Activated CD8-positive, alpha-beta T cell treated with anti-CD3 and anti-CD28 coated beads for 36 hours (primary cell): ENCODE measurements around the gene RAP1GDS1. TPM values are rescaled to one million over a fixed set of nuclear protein-coding genes. Genes with fewer than 3 reads are reported as not detected.

ENCODE experiments used
- ATAC-seq: fragments of 200-7000 bp; cut with Tn5 transposase; one replicate; pipeline ENCODE4 v1.10.0; 2021; ENCODE audit warnings: mild to moderate bottlenecking, moderate library complexity
- CTCF ChIA-PET: fragments of 350-600 bp; sonication (Branson Sonifier 250); formaldehyde crosslinking; loops from one replicate; lab custom pipeline; 2021; ENCODE audit warnings: antibody characterized with exemption; lab: Charles Lee
- POLR2A ChIA-PET: fragments of 350-600 bp; sonication (Branson Sonifier 250); formaldehyde crosslinking; loops from one replicate; lab custom pipeline; 2021; ENCODE audit warnings: antibody characterized with exemption; lab: Charles Lee
- DNase-seq: peaks from one replicate; pipeline ENCODE4 v3.0.0-alpha.2; 2020
- H3K27ac Mint-ChIP-seq: one replicate; pipeline ENCODE4 v1.8.0; 2021; ENCODE audit warnings: mild to moderate bottlenecking, mixed read lengths
- H3K27me3 Mint-ChIP-seq: one replicate; pipeline ENCODE4 v1.8.0; 2021; ENCODE audit warnings: mixed read lengths
- H3K36me3 Mint-ChIP-seq: one replicate; pipeline ENCODE4 v1.8.0; 2021; ENCODE audit warnings: low read depth, mixed read lengths
- H3K4me1 Mint-ChIP-seq: one replicate; pipeline ENCODE4 v1.8.0; 2021; ENCODE audit warnings: low read depth, mixed read lengths
- H3K4me3 Mint-ChIP-seq: one replicate; pipeline ENCODE4 v1.8.0; 2021; ENCODE audit warnings: mild to moderate bottlenecking, moderate library complexity, mixed read lengths
- H3K9me3 Mint-ChIP-seq: one replicate; pipeline ENCODE4 v1.8.0; 2021; ENCODE audit warnings: mixed read lengths
- intact Hi-C: fragments of 100-400 bp; cut with micrococcal nuclease; formaldehyde crosslinking; loops from one replicate; pipeline ENCODE4 v1.10.0; 2022
- total RNA-seq, 2 experiments: library from RNA; stranded (reverse); gene quantifications; one replicate each; pipeline ENCODE4 v1.2.3, GENCODE V29; 2021
- TF ChIP-seq, protein P1 (sequence below): fragments of 200-600 bp; IDR thresholded peaks from one replicate; pipeline ENCODE4 v1.8.0; 2022; ENCODE audit warnings: antibody characterized with exemption, mild to moderate bottlenecking

Gene RAP1GDS1
- total RNA-seq, 2 experiments from 2014 or later = 49.8 to 52.1 TPM

DNA sequence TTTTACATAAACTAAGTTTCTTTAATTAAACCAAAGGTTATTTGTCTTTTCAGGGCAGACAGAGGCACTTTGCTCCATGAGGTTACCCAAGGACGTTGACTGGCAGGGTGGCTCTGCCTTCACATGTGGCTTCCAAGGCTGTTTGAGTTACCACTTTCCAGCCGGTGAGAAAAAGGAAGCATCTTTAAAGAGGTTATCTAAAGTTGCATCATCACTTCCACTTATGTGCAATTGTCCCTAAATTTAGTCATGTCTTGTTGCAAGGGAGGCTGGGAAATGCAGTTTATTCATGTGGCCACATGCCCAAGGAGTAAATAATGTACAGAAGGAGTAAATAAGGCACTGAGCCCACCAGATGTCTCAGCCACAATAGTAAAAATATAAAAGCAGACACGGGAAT, 29.0 kb upstream of the RAP1GDS1 start:
- no peaks in the 10 kb centered on the region for H3K27me3 Mint-ChIP-seq
- ChIA-PET POLR2A (no interaction called here), CTCF (no interaction called here)
- peaks cover 3% of the 10 kb centered on the region for H3K4me1 Mint-ChIP-seq
- DNase-seq = peak; percentile 7
- TF ChIP-seq, protein P1, sequence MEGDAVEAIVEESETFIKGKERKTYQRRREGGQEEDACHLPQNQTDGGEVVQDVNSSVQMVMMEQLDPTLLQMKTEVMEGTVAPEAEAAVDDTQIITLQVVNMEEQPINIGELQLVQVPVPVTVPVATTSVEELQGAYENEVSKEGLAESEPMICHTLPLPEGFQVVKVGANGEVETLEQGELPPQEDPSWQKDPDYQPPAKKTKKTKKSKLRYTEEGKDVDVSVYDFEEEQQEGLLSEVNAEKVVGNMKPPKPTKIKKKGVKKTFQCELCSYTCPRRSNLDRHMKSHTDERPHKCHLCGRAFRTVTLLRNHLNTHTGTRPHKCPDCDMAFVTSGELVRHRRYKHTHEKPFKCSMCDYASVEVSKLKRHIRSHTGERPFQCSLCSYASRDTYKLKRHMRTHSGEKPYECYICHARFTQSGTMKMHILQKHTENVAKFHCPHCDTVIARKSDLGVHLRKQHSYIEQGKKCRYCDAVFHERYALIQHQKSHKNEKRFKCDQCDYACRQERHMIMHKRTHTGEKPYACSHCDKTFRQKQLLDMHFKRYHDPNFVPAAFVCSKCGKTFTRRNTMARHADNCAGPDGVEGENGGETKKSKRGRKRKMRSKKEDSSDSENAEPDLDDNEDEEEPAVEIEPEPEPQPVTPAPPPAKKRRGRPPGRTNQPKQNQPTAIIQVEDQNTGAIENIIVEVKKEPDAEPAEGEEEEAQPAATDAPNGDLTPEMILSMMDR = no peak
- H3K4me3 Mint-ChIP-seq = no peak overlapping the region
- no peaks in the 10 kb centered on the region for H3K36me3 Mint-ChIP-seq
- H3K9me3 Mint-ChIP-seq = no peaks in the 10 kb centered on the region
- no peak for ATAC-seq
- intact Hi-C loops = no loop called here
- no peak overlapping the region for H3K27ac Mint-ChIP-seq

DNA sequence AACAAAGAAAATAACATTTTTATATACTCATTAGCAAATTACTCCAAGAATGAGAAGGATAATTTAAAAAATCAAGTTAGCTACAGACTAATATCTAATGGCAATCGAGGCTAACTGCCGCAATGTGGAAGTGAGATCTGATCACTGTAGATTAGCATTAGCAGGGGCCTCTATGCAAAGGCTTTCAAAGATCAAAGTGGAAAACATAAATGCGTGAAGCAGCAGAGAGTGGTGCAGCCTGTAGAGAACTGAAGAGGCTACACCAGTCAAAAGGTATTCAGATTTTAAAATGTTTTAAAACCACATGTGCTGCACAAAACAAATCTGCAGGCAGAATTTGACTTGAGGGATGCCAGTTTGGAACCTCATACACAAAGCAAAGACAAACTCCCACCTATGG, 24.0 kb upstream of the RAP1GDS1 start:
- no peaks in the 10 kb centered on the region for H3K9me3 Mint-ChIP-seq
- H3K27me3 Mint-ChIP-seq = peaks cover 8% of the 10 kb centered on the region
- ATAC-seq = no peak
- POLR2A ChIA-PET = no interaction called here
- no peak for DNase-seq
- CTCF ChIA-PET = no interaction called here
- intact Hi-C loops = no loop called here
- TF ChIP-seq, protein P1 = no peak
- H3K4me1 Mint-ChIP-seq = peaks cover 2% of the 10 kb centered on the region
- H3K4me3 Mint-ChIP-seq = no peak overlapping the region
- H3K36me3 Mint-ChIP-seq = no peaks in the 10 kb centered on the region
- H3K27ac Mint-ChIP-seq = no peak overlapping the region

DNA sequence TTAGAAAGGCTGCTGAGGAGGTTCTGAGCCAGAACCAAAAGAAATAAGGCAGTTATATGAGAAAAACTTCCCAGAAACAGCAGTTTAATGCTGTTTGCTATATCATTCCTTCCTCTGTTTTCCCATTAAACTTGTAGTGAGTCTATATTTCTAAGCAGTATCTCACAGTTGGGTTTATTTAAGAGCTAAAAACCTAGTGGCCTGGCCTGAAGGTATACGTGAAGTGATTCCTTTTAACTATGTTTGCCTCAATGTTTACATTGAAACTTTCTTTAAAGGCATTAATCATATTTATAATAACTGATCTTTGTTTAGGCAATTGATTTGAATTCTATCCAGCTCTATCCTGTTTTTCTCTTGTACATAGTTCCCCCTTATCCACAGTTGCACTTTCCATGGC, 19.1 kb upstream of the RAP1GDS1 start:
- Mint-ChIP-seq H3K4me3 (no peak overlapping the region), H3K27me3 (peaks cover 20% of the 10 kb centered on the region), H3K36me3 (no peaks in the 10 kb centered on the region), H3K9me3 (no peaks in the 10 kb centered on the region), H3K27ac (no peak overlapping the region), H3K4me1 (no peaks in the 10 kb centered on the region)
- TF ChIP-seq, protein P1 = no peak
- DNase-seq = no peak
- ChIA-PET CTCF (no interaction called here), POLR2A (no interaction called here)
- intact Hi-C loops = no loop called here
- ATAC-seq = no peak

DNA sequence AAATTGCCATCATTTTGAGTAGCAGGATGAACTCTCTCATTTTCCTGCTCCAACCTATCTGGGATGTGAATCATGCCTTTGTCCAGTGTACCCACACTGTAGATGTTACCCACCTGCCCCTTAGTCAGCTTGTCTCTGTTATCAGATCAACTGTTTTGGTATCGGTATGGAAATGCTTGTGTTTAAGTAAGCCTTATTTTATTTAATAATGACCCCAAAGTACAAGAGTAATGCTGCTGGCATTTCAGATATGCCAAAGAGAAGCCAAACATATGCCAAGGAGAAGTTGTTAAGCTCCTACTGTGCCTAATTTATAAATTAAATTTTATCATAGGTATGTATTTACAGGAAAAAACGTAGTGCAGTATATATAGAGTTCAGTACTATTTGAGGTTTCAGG, 18.6 kb upstream of the RAP1GDS1 start:
- intact Hi-C loops = no loop called here
- peaks cover 20% of the 10 kb centered on the region for H3K27me3 Mint-ChIP-seq
- DNase-seq = no peak
- H3K4me1 Mint-ChIP-seq = no peaks in the 10 kb centered on the region
- no peaks in the 10 kb centered on the region for H3K9me3 Mint-ChIP-seq
- H3K4me3 Mint-ChIP-seq = no peak overlapping the region
- POLR2A ChIA-PET = no interaction called here
- no peak overlapping the region for H3K27ac Mint-ChIP-seq
- ATAC-seq = no peak
- no peaks in the 10 kb centered on the region for H3K36me3 Mint-ChIP-seq
- TF ChIP-seq, protein P1 = no peak
- CTCF ChIA-PET = no interaction called here

DNA sequence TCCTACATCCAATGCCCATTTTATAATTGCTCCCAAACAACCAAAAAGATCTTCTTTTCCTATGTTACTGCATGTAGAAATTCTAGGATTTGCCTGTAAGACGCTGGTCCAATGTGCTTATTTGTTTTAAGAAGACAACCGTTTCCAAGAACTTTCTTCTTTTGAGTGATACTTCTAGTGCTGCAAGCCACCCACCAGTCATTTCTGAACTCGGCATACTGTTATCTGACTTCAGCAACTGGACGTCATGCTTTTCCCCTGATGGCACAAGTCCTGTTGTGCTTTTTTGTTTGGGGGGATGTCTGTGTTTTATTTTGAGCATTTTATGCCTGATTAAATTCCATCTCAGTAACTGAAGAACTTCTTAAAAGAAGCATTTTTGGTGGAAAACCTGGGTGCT, 16.0 kb upstream of the RAP1GDS1 start:
- ATAC-seq (no peak), DNase-seq (no peak)
- H3K4me3 Mint-ChIP-seq = no peak overlapping the region
- intact Hi-C loops = no loop called here
- ChIA-PET POLR2A (no interaction called here), CTCF (no interaction called here)
- H3K27me3 Mint-ChIP-seq = peaks cover 14% of the 10 kb centered on the region
- H3K27ac Mint-ChIP-seq = no peak overlapping the region
- TF ChIP-seq, protein P1 = no peak
- peaks cover 3% of the 10 kb centered on the region for H3K9me3 Mint-ChIP-seq
- H3K36me3 Mint-ChIP-seq = no peaks in the 10 kb centered on the region
- peaks cover 16% of the 10 kb centered on the region for H3K4me1 Mint-ChIP-seq
